H7 (cell line): Measurements from ENCODE around the gene CDCA3. TPM values are rescaled to one million over a fixed set of nuclear protein-coding genes. Genes with fewer than 3 reads are reported as not detected.
"Not testable (repeated sequence)": the region's sequence is repeated elsewhere in the genome, so short reads cannot be mapped to it uniquely, and the experiment has no call there.

Source experiments
- DNase-seq: peaks from one replicate; pipeline ENCODE4 v3.0.0; 2012
- H3K27me3 ChIP-seq: 2 replicates; pipeline ENCODE4 v1.6.0; 2011; ENCODE audit warnings: mild to moderate bottlenecking, low read length; ENCODE audit not compliant: control insufficient read depth, insufficient read depth
- H3K36me3 ChIP-seq: replicated peaks from 2 replicates; pipeline ENCODE4 v1.5.1; 2011; ENCODE audit warnings: low read length; ENCODE audit not compliant: control insufficient read depth, insufficient read depth
- H3K4me3 ChIP-seq: 2 replicates; pipeline ENCODE4 v1.5.1; 2011; ENCODE audit warnings: low read depth, mild to moderate bottlenecking, control low read depth, low read length, moderate library complexity; ENCODE audit not compliant: insufficient read depth
- total RNA-seq: library from RNA; depleted of rRNA; stranded (reverse); fragments of >200 nt; shearing (Covaris generic); gene quantifications from 2 replicates; pipeline ENCODE4 v1.2.3, GENCODE V29; 2014

CDCA3 gene
- total RNA-seq, 1 experiment from 2014 or later: 115 TPM

GRCh38 chr12:6884539-6884938 is 33.5 kb upstream of the CDCA3 start:
- Histone ChIP-seq H3K4me3 (no peak overlapping the region), H3K27me3 (no peaks in the 10 kb centered on the region)
- DNase-seq: no peak

GRCh38 chr12:6883683-6884082 is 32.6 kb upstream of the CDCA3 start:
- Histone ChIP-seq H3K4me3 (no peak overlapping the region), H3K27me3 (no peaks in the 10 kb centered on the region), H3K36me3 (no peaks in the 10 kb centered on the region; the same call in 1 of the 2 replicates)
- DNase-seq: peak; percentile 13

More at GRCh38 chr12:6884539-6884938, 33.5 kb upstream of the CDCA3 start:
- H3K36me3 ChIP-seq: no peaks in the 10 kb centered on the region; the same call in 1 of the 2 replicates

GRCh38 chr12:6883252-6883651 is 32.2 kb upstream of the CDCA3 start:
- no peak for DNase-seq
- Histone ChIP-seq H3K4me3 (no peak overlapping the region), H3K27me3 (no peaks in the 10 kb centered on the region), H3K36me3 (no peaks in the 10 kb centered on the region; the same call in 1 of the 2 replicates)

GRCh38 chr12:6879824-6880223 is 28.7 kb upstream of the CDCA3 start:
- H3K36me3 ChIP-seq, H3K27me3 ChIP-seq, DNase-seq, H3K4me3 ChIP-seq: not testable (repeated sequence)

DNA sequence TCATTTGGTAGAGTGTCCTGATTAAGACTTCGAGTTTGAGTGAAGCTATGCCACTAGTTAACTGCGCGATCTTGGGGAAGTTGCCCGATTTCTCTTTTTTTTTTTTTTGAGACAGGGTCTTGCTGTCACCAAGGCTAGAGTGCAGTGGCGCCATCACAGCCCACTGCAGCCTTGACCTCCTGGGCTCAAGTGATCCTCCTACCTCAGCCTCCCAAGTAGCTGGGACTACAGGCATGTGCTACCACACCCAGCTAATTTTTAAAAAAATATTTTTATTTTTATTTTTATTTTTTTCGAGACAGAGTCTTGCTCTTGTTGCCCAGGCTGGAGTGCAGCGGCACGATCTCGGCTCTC is 22.9 kb upstream of the CDCA3 start:
- not testable (repeated sequence) for H3K27me3 ChIP-seq, DNase-seq
- Histone ChIP-seq H3K4me3 (peak overlapping the region; percentile 58), H3K36me3 (peaks cover 19% of the 10 kb centered on the region)

DNA sequence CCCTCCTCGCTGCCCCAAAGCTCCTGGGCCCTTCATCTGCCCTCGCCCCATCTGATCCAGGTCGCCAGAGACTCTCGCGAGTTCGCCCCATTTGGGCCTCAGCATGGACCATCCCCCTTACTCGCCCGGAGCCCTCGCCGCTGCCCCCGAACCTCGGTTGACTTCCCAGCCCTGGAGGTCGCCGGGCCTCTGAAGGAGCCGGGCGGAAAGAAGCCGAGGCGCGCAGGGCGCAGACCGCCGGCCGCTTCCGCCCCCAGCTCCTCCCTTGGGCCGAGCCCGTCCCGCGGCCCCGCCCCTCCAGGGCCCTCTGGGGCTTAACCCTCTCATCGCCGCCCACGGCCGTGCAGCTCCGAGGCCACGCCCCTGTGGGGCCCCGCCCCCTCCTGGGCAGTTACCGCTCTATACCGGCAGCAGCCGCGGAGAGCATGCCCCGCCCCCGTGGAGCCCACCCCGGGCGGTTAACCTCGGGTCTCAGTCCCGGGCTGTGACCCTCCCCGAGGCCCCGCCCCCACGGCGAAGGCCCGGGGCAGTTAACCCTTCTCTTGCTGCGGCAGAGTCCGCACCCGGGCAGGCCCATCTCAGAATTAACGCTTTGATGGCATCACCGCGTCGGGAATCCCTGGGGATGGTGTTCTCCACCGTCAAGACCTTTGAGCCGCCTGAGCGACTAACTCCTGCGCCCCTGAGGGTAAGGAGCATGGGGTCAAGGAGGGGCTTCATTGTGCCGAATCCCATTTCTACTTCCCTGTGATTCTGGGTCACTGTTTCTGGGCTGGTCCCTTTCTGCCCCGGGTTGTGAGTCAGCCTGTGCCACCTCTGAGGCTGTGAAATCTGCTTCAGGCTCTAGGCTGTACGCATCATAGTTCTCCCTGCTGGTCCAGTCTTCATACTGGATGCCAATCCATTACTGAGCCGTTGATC is 22.3 kb upstream of the CDCA3 start, which contains the start of gene SPSB2:
TSS of gene SPSB2 (minus strand) at position 210 of the 921 bp plus-strand sequence. CDS start 402 bp downstream, outside the sequence.
- peak within 1 kb of the TSS; percentile 88 for H3K4me3 ChIP-seq
- peak; percentile 100 for DNase-seq
- no peaks in the 10 kb centered on the region for H3K27me3 ChIP-seq
- H3K36me3 ChIP-seq: peaks cover 20% of the 10 kb centered on the region

DNA sequence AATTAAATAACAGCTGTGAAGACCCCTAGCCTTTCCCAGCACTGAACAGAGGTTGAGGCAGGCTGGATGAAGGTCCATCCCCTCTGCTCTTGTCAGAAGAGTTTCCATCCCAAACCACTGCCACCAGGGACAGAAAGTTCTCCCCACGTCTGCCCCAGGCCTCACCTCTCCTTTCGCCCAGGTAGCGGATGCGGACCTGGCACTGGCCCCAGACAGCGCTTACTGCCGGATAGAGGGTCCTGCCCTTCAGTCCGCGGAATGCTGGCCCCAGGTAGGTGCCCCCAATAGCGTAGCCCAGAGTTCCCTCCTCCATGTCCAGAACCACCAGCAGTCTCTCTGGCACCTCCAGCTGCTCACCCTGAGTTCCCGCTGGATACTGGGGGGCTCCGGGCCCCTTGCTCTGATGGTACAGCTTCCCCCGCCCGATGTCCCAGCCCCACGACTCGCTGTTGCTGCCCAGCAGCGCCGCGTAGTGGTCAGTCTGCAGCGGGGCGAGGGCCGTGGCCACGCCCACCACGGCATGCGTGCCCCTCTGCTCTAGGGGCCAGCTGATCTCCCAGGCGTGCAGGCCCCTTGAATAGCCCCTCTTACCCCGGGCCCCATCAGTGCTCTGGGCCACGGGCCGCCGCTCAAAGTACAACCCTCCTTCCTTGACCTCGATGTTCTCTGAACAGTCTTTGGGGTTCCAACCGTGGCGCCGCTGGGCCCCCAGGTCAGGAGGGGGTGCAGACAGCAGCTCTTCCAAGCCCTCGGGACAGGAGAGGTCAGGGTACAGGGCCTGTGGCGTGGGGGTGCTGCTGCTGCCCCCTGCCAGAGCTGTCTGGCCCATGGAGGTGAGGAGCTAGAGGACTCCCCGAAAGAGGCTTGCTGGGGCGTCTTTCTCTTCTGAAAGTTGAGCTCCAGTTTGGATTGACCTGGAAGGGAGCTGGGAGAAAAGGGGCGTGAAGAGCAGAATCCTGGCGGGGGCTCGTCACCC is 21.3 kb upstream of the CDCA3 start:
- peaks cover 20% of the 10 kb centered on the region for H3K36me3 ChIP-seq
- DNase-seq: peak; percentile 95
- no peaks in the 10 kb centered on the region for H3K27me3 ChIP-seq
- peak overlapping the region; percentile 88 for H3K4me3 ChIP-seq

DNA sequence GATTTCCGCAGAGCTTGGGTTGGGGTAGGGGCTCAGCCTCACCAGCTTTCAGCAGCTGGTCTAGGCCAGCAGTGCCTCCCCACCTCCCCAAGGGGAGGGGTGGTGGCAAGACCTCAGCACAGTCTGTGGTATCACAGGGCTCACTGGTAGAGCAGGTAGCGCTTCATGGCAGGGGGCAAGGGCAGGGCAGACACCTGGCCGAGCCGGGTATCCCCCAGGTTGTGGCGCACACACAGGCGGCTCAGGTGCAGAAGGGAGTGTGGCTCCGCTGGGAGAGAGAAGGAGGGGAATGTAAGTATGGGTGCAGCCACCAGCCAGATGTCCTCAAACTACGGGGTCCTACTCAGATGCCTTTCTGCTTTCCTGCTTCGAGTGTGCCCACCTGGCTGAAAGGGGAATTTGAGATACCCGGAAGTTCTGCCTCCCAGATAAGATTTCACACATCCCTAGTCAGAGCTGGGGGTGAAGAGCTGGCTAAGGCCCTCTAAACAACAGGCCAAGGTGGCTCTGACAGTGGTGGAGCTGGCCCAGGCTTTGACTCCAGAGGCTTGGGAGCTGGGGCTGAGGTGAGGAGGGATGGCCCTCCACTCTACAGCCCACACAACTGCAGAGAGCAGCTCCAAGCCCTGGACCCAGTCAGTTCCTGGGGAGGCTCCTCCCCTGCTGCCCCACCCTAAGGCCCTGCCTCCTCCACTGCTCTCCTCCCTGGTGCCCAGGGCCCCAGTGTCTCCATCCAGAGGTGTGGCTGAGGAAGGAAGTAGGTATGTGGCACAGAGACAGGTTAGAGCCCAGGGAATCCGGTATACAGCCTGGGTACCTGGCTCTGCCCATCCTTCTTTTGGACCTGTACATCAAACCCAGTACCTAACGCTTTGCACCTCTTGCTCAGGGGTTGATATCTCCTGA is 20.2 kb upstream of the CDCA3 start:
- H3K36me3 ChIP-seq: peaks cover 19% of the 10 kb centered on the region
- H3K27me3 ChIP-seq: no peaks in the 10 kb centered on the region
- DNase-seq: peak; percentile 62
- 0 out of 2 replicates have a peak overlapping the region, but pooled peaks have one; percentile 4 for H3K4me3 ChIP-seq

DNA sequence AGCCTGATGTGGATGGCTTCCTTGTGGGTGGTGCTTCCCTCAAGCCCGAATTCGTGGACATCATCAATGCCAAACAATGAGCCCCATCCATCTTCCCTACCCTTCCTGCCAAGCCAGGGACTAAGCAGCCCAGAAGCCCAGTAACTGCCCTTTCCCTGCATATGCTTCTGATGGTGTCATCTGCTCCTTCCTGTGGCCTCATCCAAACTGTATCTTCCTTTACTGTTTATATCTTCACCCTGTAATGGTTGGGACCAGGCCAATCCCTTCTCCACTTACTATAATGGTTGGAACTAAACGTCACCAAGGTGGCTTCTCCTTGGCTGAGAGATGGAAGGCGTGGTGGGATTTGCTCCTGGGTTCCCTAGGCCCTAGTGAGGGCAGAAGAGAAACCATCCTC is 19.2 kb upstream of the CDCA3 start:
- not testable (repeated sequence) for H3K27me3 ChIP-seq, H3K4me3 ChIP-seq, DNase-seq
- H3K36me3 ChIP-seq: peaks cover 19% of the 10 kb centered on the region

DNA sequence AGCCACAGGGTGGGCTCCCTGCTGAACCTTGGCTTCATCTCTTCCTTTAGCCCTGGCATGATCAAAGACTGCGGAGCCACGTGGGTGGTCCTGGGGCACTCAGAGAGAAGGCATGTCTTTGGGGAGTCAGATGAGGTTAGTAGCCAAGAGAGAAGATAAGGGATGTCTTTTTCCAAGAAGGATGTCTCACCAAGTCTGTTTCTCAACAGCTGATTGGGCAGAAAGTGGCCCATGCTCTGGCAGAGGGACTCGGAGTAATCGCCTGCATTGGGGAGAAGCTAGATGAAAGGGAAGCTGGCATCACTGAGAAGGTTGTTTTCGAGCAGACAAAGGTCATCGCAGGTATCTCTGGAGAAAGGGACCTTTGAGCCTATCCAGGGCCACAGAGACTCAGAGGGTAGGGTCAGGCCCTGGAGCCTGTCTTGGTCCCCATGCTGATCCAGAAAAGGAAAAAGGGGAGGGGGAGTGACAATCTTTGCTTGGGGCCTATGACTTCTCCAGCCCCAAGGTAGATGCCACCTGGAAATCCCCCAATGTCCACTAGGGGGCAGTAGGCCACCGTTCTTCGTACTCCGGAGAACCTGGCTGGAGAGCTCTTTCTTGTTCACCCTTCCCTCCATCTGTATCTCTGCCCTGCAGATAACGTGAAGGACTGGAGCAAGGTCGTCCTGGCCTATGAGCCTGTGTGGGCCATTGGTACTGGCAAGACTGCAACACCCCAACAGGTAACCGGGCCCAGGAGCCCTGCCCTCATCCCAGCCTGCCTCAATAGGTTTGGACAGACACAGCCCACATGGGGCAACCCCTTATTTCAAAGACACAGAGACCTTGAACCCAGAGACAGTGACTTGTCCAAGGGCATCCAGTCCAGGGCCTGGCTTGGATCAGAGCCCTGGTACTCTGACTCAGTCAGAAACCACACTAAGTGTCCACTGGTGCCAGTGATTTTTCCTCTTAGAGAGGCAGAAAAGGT is 18.2 kb upstream of the CDCA3 start:
- peak; percentile 91 for DNase-seq
- Histone ChIP-seq H3K4me3 (peak overlapping the region; percentile 96), H3K36me3 (peaks cover 24% of the 10 kb centered on the region), H3K27me3 (no peaks in the 10 kb centered on the region)

GRCh38 chr12:6868211-6869048 is 17.3 kb upstream of the CDCA3 start:
- peak overlapping the region; percentile 96 for H3K4me3 ChIP-seq
- no peaks in the 10 kb centered on the region for H3K27me3 ChIP-seq
- peak; percentile 69 for DNase-seq
- H3K36me3 ChIP-seq: peaks cover 25% of the 10 kb centered on the region
